ENCODE results near the gene ARSI.

- TF ChIP-seq GATA2 (IDR thresholded peaks at IDR 0.05; ENCODE audit: low read depth, low read length) = no peak
- TF ChIP-seq GATA3 (IDR thresholded peaks at IDR 0.05; ENCODE audit: low read depth, low read length) = no peak
These were observed 9.4 kb downstream of the ARSI start for GRCh38 chr5:150293091-150293941.

Data from SH-SY5Y (cell line).